ENCODE data around the gene IL20. TPM values are rescaled to one million over a fixed set of nuclear protein-coding genes. Genes with fewer than 3 reads are reported as not detected.

The IL20 gene, protein sequence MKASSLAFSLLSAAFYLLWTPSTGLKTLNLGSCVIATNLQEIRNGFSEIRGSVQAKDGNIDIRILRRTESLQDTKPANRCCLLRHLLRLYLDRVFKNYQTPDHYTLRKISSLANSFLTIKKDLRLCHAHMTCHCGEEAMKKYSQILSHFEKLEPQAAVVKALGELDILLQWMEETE
- not detected in 2 replicates for total RNA-seq (2014; rRNA removed; shearing (Covaris generic))

DNA sequence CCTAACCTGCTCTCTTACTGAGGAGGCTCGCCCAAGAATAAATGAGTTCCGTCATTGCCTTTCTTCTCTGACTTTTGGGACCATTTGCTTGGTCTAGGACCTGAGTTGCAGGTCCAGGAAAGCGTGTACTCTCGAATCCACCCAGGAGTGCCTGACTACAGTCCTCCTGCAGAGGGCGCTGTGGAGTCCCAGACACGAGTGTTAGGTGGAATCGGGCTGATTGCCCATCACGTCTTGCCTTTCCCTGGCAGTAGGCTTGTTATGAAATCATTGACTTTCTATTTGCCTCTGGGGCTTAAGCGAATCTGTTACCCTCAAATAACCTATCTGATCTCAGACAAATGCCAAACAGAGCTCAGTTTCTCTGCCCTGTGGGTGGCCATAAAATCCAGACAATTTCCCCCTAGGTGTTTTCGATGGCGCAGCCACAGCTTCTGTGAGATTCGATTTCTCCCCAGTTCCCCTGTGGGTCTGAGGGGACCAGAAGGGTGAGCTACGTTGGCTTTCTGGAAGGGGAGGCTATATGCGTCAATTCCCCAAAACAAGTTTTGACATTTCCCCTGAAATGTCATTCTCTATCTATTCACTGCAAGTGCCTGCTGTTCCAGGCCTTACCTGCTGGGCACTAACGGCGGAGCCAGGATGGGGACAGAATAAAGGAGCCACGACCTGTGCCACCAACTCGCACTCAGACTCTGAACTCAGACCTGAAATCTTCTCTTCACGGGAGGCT is at the start of gene IL20:
TSS of gene IL20 (plus strand) at position 685 of the 733 bp plus-strand sequence. CDS start 230 bp downstream, outside the sequence.
- peak; percentile 83 for DNase-seq (ENCODE audit: low spot score)

DNA sequence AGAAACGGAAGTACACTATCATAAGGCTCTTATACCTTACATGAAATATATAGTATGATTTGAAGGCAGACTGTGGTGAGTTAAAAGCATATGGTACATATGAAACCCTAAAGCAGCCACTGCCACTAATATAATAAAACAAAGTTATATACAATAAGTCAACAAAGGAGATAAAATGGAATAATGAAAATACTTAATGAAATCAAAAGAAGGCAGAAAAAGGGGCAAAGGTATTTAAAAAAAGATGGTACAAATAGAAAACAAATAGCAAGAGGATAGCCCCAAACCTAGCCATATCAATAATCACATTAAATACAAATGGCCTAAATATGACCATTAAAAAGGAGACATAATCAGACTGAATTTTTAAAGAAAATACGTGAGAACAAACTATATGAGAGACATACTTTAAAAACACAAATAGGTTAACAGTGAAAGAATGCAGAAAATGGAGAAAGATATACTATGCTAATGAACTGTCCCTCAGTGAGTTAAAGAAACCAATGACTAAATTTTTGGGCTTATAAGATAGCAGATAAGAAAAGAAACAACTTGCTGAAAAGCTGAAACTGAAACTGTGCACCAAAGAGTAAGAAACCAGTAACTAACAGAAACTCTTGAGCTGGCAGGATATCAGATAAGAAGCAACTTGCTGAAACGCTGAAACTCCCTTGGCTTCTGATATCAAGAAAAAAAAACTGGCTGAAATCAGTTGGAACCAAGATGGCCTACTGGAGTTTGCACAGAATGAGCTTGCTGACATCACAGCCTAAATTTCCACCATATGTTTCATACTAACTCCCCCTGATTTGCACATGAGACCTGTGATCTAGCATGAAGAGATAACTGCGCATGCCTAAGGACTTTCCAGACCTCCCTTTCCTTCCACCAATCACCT is 48.8 kb upstream of the IL20 start:
- DNase-seq (ENCODE audit: low spot score): no peak

DNA sequence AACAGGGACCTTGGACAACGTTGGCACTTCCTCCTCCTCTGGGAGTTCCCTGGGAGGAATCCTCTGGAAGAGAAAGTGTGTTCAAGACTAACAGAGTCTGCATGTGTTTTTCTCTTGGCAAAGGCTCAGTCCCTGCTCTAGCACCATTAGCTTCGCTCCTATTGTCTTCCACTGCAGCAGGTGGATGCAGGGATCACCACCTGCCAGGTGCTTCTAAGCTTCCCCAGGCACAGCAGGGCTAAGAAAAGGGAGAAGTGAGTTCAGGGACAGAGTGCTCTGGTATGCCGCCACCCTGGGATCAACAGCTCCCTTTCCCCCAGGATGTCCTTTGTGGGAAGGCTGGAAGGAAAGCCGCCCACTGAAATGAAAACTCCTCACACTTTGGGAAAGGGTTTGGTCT is 43.9 kb upstream of the IL20 start:
- DNase-seq (ENCODE audit: low spot score): no peak

DNA sequence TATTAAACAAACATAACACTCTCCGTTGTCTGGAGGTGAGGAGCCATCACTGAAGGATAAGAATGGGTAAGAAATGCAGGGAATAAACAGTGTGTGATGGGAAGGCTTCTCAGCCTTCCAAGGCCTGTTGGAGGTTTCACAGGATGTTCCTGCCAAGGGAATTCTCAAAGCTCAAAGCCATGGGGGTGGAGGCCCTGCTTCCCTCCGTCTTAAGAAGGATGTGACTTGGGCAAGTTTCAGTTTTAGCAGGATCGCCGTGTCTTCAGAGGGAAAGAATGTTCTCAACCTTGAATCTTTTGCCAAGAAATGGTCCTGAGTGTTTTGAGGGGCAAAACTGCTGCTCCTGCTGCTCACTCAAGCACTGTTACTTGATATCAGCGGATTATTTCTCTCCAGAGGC is 41.7 kb upstream of the IL20 start:
- no peak for DNase-seq (ENCODE audit: low spot score)

DNA sequence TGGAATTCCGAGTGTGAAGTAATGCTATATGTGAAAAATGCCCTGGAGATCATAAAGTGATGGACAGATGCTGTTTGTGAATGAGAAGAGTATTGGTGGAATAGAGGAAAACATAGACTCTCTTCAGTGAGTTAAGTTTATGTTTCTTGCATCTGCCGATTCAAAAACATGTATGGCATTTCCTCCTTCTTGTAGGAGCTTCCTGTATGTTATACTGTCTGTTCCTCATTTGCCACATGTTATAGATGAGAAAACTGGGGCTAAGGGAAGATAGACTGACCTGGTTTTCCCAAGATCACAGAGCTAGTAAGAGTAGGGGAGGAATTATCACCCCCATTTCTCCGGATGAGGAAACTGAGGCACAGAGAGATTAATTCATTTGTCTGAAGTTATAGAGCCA is 41.1 kb upstream of the IL20 start:
- no peak for DNase-seq (ENCODE audit: low spot score)

DNA sequence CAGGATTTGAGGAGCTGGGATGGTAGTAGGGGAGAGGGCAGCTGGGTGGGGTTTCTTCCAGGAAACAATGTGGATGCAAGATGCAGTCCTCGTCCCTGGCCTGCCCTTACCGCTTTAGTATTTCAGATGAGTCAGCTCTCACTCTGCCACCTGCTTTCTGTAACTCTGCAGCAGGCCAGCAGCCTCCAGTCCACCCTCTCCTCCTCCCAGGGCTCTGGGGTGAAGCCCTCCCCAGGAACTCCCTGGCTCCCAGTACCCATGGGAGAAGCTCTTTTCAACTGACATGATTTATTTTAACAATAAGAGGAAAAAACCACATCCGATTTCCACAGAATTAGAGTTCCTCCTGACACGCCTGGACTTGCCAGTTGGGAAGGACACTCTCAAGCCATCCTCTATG is 39.0 kb upstream of the IL20 start:
- DNase-seq (ENCODE audit: low spot score): peak; percentile 20

DNA sequence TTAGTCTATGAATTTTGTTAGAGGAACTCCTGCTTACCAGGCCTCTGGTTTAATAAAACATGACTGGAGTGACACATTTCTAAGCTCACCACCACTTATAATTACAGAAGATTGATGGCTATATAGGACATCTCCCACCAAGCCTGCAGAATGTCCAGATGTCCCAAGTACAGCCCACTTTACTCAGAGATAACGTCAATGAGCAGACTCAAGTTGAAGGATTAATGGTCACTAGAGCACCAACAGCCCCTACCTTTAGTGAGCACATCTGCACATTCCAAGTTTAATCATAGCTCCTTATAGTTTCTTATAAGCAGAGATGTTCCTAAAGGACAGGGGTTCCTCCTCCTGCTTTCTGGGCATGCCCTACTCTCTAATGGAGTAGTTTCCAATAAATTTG is 37.4 kb upstream of the IL20 start:
- no peak for DNase-seq (ENCODE audit: low spot score)

DNA sequence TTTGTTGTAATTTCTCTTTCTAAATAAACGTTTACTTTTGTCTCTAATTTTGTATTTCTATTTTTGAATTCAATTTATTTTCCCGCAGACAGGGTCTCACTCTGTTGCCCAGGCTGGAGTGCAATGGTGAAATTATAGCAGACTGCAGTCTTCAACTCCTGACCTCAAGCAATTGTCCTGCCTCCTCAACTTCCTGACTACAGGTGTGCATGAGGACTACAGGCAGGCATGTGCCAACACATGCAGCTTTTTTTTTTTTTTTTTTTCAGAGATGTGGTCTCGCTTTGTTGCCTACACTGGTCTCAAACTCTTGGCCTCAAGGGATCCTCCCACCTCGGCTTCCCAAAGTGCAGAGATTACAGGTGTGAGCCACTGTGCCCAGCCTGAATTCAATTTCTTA is 36.7 kb upstream of the IL20 start:
- DNase-seq (ENCODE audit: low spot score): no peak

DNA sequence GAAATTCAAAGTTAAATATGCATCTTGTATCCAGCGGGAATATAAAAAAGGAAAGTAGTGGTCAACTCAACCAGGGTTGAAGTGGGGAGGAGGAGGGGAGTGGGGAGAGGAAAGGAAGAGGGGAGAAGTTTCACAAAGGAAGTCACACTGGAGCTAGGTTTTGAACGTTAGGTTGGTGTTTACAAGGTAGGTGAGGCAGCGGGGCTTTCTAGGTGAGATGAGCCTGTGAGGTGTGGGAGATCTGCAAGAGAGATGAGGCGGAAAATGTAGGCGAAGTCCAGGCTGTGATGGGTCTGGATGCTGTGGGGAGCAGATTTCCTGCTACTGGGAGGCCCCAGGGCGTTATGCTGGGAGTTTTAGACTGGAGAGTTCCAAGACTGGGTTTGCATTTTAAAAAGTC is 36.1 kb upstream of the IL20 start:
- no peak for DNase-seq (ENCODE audit: low spot score)

DNA sequence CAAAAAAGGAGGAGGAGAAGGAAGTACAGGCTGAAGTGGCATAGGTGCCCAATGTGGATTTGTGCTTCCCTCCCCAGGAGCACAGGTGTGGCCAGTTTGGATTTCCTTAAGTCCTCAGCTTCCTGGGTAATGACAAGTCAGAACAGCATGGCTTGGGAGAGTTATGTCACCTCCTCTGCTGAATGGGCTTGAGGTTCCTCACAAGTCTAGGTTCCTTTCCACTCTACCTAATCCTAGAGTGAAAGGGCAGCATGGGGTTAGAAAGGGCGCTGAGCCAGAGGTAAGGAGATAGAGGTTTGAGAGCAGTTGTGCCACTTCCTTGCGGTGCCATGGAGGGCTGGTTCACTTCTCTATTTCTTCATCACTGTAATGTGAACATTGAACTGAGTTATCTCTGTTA is 35.5 kb upstream of the IL20 start:
- DNase-seq (ENCODE audit: low spot score): no peak

DNA sequence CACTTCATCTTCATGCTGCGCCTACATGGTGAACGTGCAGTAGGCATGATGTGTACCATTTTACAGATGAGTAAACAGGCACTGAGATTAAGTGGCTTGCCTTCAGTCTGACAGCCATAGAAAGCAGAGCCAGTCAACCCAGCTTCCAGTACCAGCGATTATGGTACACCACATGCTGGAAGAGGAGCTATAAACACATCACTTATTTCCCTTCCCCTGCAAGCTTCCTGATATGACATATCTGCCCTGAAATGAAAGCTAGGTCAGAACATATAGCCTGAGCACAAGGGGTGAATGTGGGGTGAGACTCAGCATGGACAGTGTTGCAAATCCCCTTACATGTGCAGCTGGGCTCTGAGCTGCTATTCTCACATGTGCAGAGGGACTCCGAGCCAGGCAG is 33.8 kb upstream of the IL20 start:
- no peak for DNase-seq (ENCODE audit: low spot score)

DNA sequence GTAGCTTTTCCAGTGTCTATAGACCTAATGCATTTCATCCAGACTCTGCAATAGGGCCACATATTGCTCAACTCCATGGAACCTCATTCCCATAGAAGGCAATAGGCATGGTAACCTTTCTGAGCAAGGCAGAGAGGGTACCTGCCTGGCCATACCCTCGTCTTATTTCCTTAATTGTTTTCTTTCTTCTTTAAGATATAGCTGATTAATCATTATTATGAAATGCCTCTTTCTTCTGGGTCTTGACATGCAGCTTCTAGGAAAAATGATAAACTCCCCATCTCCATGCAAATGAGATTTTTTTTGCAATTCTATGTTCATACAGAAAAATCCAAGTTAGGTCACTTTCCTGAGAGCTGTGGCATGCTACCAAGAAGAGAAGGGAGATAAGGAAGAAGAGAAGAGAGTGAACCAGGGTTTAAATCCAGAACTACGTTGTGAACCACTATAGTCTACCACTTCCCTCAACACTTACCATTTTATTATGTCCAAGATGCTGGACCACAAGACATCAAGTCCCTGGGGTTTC is 33.0 kb upstream of the IL20 start:
- no peak for DNase-seq (ENCODE audit: low spot score)

DNA sequence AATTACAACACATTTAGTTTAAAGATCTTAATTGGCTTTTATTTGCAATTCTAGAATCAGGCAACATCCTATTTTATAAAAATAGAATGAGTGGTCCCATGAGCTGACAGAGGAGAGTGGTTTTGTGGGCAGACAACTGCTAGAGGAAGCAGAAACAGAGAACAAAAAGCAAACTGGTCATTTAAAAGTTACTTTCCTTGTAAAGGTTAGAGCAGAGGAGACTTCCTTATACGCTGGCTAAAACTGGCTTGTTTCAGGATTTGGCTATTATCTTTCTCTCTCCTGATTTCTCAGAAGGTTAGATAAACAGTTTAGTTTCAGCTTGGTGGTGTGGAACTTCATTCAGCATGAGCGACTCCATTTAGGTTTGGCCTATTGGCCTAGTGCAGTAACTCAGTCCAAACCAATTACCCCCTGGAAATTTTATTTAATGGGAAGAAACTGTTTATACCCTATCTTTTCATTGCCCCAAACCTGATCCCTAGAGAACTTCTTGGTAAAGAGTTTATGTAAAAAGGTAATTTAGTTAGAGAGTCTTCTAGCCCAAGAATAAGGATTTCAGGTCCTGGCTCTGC is 32.2 kb upstream of the IL20 start:
- DNase-seq (ENCODE audit: low spot score): no peak

DNA sequence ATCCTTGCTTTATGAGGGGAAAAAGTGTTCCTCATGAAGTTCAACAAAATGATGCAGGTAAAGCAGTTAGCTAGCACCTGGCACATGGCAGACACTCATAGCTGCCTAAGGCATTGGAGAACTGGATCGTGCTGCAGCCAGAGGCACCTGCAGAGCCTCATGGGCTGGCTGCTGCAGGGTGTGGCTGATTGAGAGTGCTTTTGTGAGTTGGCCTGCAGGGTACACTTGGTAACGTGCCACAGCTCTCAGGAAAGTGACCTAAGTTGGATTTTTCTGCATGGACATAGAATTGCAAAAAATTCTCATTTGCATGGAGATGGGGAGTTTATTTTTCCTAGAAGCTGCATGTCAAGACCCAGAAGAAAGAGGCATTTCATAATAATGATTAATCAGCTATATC is 31.6 kb upstream of the IL20 start:
- DNase-seq (ENCODE audit: low spot score): no peak

DNA sequence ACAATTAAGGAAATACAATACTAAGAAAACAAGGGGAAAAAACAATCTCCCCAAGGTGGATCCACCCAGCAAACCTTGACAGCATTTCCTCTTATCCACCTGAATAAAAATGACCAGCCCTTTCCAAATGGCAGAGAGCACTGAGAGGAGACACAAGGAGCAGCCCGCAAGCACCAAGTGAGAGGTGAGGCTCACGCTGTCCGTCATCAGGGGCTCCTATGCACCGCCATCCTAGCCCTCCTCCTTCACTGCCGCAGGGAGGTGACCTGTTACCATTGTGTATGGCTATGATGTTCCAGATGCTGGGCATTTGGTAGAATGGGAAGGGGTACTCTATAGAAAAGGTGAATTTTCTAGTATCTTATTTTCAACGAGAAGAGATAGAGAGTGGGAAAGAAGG is 31.2 kb upstream of the IL20 start:
- DNase-seq (ENCODE audit: low spot score): no peak

DNA sequence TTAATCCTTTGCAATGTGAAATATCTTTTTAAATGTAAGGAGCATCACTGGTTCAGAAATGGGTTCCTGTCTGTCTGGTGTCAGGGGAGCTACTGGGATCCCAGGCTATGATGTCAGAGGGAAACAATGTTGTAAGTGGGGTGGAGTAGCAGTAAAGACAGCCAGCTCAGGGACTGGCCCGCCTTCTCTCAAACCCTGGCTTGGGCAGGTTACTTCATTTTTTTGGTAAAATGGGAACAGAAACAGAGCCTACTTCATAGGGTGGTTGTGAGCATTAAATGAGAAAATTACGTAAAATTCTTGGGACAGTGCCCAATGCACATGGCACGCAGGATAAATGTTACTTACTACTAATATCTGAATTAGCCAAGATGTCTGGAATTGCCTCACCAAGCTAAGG is 30.7 kb upstream of the IL20 start:
- DNase-seq (ENCODE audit: low spot score): no peak

DNA sequence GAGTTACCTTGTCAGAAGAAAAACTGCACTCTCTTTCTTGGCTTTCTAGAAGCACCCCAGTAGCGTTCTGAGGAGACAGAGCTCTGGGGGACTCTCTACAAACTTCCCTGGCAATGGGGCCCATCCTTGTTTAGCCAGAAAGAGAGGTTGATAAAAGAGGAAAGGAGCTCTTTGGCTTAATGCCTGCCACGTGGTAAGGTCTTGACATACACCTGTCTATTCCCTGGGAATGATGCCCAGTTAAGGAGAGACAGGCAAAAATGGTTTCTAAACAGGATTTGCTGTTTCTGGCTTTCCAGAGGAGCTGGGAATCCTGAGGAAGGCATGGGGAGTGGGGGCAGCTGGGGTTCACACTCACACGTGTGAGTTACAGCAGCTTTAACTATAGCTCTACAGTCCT is 30.2 kb upstream of the IL20 start:
- DNase-seq (ENCODE audit: low spot score): no peak

DNA sequence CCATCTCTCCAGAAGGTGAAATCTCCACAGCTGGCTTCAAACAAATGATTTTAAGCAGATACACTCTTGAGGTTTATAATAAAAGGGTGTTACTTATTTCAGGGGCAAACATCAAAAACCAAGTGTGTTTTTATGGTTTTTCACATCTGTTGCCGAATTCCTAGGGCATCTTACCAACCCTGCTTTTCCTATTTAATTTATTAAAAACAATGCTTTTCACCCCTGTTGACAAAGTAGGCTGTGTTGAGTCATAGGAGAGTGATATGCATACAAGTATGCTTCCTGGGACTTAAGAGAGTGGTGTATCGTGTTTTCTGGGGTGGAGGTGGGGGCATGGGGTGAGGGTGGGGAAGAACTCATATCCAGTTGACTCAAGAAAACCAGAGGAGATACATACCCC is 29.3 kb upstream of the IL20 start:
- DNase-seq (ENCODE audit: low spot score): no peak

DNA sequence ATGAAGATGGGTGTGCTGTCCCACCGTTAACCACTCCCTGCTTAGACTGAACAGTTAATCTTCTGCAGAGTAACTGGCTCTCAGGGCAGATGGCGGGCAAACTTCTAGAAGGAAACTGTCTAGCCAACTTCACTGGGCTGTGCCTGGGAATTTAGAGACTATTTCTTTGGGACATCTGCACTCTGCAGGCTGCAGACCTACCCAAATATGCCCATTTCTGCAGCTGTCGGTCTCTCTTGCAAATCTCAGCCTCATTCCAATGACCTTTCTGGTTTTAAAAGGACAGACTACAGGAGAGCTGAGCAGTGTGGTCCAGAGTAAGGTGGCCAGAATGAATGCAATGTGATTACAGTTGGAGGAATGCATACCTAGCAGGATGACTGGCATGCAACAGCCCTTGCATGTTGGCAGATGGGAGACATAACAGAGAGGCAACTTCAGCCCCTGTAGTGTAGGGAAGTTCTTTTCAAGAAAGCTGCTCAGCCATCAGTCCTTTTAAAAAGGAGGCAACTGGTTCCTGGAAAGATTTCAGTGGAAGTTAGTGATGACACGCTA is 26.3 kb upstream of the IL20 start:
- no peak for DNase-seq (ENCODE audit: low spot score)

DNA sequence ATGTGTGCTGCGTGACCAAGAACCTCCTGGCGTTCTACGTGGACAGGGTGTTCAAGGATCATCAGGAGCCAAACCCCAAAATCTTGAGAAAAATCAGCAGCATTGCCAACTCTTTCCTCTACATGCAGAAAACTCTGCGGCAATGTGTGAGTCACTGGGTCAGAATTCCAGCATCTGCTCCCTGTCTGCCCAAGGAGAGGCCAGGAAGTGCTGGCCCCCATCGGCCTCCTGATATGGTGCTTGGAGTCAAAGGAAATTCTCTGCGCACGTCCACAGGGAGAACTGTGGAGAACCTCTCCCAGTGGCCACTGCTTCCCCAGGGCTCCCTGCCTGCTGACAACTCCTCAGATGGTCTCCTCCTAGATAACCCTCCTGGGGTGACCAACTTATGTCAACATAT is 25.6 kb upstream of the IL20 start:
- DNase-seq (ENCODE audit: low spot score): no peak

DNA sequence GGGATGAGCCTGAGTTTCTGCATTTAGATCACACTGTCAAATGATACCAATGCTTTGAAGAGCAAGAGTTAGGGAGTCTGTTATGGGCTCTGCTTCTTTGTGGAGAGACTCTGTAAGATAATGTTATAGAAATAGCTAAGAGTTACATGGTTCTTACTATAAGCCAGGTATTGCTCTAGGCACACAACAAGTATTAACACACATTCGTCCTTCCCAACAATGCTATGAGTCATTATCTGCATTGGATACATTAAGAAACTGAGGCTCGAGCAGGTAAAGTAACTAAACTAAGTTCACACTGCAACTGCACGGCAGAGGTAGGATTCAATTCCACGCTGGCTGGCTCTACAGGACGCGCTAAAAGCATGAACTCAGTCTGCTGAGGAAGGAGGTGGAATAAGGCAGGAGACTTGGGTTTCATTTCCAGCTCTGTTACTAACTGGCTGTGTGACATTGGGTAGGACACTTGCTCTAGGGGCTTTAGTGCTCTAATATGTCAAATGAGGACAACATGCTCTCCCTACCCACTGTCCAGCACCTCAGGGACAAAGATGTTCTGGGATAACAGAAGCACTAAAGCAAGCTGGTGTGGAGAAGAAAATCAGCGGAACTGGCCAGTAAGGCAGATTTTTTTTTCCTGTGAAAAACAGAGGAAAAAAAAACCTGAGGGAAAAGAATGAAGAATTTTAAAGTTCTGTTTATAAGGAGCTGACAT is 23.7 kb upstream of the IL20 start:
- no peak for DNase-seq (ENCODE audit: low spot score)

Measured in HT-29 (cell line).